ENCODE data around the gene C19orf33. TPM values are rescaled to one million over a fixed set of nuclear protein-coding genes. Genes with fewer than 3 reads are reported as not detected.

C19orf33 gene
- total RNA-seq, 2 experiments from 2014 or later = not detected

GRCh38 chr19:38304352-38304865, 358 bp downstream of the C19orf33 start:
- Mint-ChIP-seq H3K27ac (no peak overlapping the region), H3K27me3 (no peaks in the 10 kb centered on the region), H3K4me3 (no peak overlapping the region), H3K4me1 (ENCODE audit: low read depth) (no peaks in the 10 kb centered on the region), H3K9me3 (no peaks in the 10 kb centered on the region), H3K36me3 (ENCODE audit: low read depth) (peaks cover 9% of the 10 kb centered on the region)
- POLR2A ChIA-PET = no interaction called here
- intact Hi-C loops (cut with micrococcal nuclease) = no loop called here
- no peak for ATAC-seq
- CTCF ChIA-PET = no interaction called here
- no peak for TF ChIP-seq CTCF (IDR thresholded peaks at IDR 0.05)
- DNase-seq = no peak

- ATAC-seq (no peak), DNase-seq (no peak)
- POLR2A ChIA-PET = no interaction called here
- Mint-ChIP-seq H3K4me1 (ENCODE audit: low read depth) (no peaks in the 10 kb centered on the region), H3K36me3 (ENCODE audit: low read depth) (peaks cover 9% of the 10 kb centered on the region), H3K27me3 (no peaks in the 10 kb centered on the region), H3K27ac (no peak overlapping the region), H3K9me3 (no peaks in the 10 kb centered on the region), H3K4me3 (no peak overlapping the region)
- intact Hi-C loops (cut with micrococcal nuclease) = no loop called here
- CTCF ChIA-PET = no interaction called here
- no peak for TF ChIP-seq CTCF (IDR thresholded peaks at IDR 0.05)
These were observed 897 bp downstream of the C19orf33 start for GRCh38 chr19:38304866-38305429.

DNA sequence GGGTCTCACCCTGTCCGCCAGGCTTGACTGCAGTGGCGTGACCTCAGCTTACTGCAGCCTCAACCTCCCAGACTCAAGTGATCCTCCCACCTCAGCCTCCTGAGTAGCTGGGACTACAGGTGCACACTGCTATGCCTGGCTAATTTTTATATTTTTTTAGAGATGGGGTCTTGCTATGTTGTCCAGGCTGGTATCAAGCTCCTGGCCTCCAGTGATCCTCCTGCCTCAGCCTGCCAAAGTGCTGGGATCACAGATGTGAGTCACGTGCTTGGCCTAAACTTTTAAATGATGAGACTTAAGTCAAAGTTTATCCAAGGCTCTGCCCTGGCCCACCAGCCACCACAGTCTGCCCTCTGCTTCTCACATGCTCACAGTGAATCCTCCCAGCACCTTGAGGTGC, 2.2 kb downstream of the C19orf33 start:
- ATAC-seq (no peak), DNase-seq (no peak)
- POLR2A ChIA-PET = no interaction called here
- CTCF ChIA-PET = no interaction called here
- TF ChIP-seq CTCF (IDR thresholded peaks at IDR 0.05) = no peak
- Mint-ChIP-seq H3K27me3 (no peaks in the 10 kb centered on the region), H3K36me3 (ENCODE audit: low read depth) (peaks cover 10% of the 10 kb centered on the region), H3K4me1 (ENCODE audit: low read depth) (no peaks in the 10 kb centered on the region), H3K4me3 (no peak overlapping the region), H3K27ac (no peak overlapping the region), H3K9me3 (no peaks in the 10 kb centered on the region)
- intact Hi-C loops (cut with micrococcal nuclease) = no loop called here

DNA sequence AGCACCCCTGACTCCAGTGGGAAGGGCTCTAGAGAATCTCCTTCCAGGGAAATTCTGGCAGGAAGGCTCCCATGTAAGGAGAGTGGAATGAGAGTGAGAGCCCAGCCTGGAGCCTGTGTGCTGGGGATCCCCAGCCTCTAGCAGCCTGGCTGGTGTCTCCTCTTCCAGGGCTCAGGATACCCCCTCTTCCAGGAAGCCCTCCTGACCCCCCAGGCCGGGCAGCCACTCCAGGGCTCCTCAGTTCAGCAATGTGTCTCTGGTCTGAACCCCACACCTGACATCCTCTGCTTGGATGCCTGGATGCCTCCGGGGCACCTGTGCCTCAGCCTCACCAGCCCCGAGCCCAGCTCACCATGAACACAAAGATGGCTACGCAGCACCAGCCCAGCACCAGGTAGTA, 3.0 kb downstream of the C19orf33 start:
- Mint-ChIP-seq H3K27me3 (no peaks in the 10 kb centered on the region), H3K4me1 (ENCODE audit: low read depth) (peaks cover 4% of the 10 kb centered on the region), H3K27ac (no peak overlapping the region), H3K36me3 (ENCODE audit: low read depth) (peaks cover 10% of the 10 kb centered on the region), H3K9me3 (no peaks in the 10 kb centered on the region), H3K4me3 (no peak overlapping the region)
- DNase-seq (no peak), ATAC-seq (no peak)
- no peak for TF ChIP-seq CTCF (IDR thresholded peaks at IDR 0.05)
- ChIA-PET POLR2A (no interaction called here), CTCF (no interaction called here)
- intact Hi-C loops (cut with micrococcal nuclease) = no loop called here

DNA sequence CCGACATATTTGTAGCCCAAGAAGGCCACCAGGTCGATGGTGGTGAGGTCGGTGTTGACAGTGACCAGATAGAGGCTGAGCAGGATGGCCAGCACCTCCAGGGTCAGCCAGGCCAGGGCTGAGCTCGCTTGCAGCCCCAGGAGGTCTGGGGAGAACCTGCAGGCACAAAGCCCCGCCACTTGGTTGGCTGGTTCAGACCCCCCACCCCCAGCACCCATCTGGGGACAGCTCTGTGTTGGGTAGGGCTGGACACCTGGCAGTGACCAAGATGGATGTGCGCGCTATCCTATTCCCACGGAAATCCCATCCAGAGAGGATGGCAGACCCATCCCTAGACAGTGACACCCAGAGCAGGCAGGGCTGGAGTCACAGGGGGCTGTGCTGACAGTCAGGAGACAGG, 3.5 kb downstream of the C19orf33 start:
- POLR2A ChIA-PET = no interaction called here
- intact Hi-C loops (cut with micrococcal nuclease) = no loop called here
- peaks cover 7% of the 10 kb centered on the region for H3K4me1 Mint-ChIP-seq (ENCODE audit: low read depth)
- no peaks in the 10 kb centered on the region for H3K27me3 Mint-ChIP-seq
- ATAC-seq (no peak), DNase-seq (no peak)
- CTCF ChIA-PET = no interaction called here
- H3K27ac Mint-ChIP-seq = no peak overlapping the region
- no peaks in the 10 kb centered on the region for H3K9me3 Mint-ChIP-seq
- peaks cover 10% of the 10 kb centered on the region for H3K36me3 Mint-ChIP-seq (ENCODE audit: low read depth)
- no peak overlapping the region for H3K4me3 Mint-ChIP-seq
- no peak for TF ChIP-seq CTCF (IDR thresholded peaks at IDR 0.05)
